SHP77 (cell line): ENCODE measurements around the gene GPR17.

Experiments used
- DNase-seq, 2 experiments: peaks; one replicate each; lab custom pipeline; 2025; lab: John Stamatoyannopoulos, UW

The GPR17 gene

GRCh38 chr2:127654838-127655175 is 8.9 kb downstream of the GPR17 start:
- no peak for DNase-seq

- no peak for DNase-seq
Measured at GRCh38 chr2:127655209-127656073, 9.5 kb downstream of the GPR17 start.

GRCh38 chr2:127656569-127657231 is 10.7 kb downstream of the GPR17 start:
- no peak for DNase-seq

GRCh38 chr2:127657232-127657595 is 11.3 kb downstream of the GPR17 start:
- DNase-seq: no peak

- no peak for DNase-seq
Measured at GRCh38 chr2:127658146-127658545, 12.2 kb downstream of the GPR17 start.

GRCh38 chr2:127658641-127659407 is 12.9 kb downstream of the GPR17 start:
- DNase-seq: no peak

- DNase-seq: no peak
Measured at GRCh38 chr2:127659408-127660290, 13.7 kb downstream of the GPR17 start.

- no peak for DNase-seq
Measured at GRCh38 chr2:127660291-127660578, 14.3 kb downstream of the GPR17 start.

- no peak for DNase-seq
Measured at GRCh38 chr2:127661072-127661649, 15.2 kb downstream of the GPR17 start.

GRCh38 chr2:127661949-127662510 is 16.1 kb downstream of the GPR17 start:
- no peak for DNase-seq

- no peak for DNase-seq
Measured at GRCh38 chr2:127662937-127663565, 17.1 kb downstream of the GPR17 start.

- DNase-seq: no peak
Measured at GRCh38 chr2:127663566-127664064, 17.7 kb downstream of the GPR17 start.

- no peak for DNase-seq
Measured at GRCh38 chr2:127664065-127664894, 18.3 kb downstream of the GPR17 start.

GRCh38 chr2:127664895-127665225 is 18.9 kb downstream of the GPR17 start:
- no peak for DNase-seq

GRCh38 chr2:127665267-127665893 is 19.4 kb downstream of the GPR17 start:
- DNase-seq: no peak

GRCh38 chr2:127669056-127669455 is 23.1 kb downstream of the GPR17 start:
- DNase-seq: no peak

GRCh38 chr2:127670055-127670956 is 24.4 kb downstream of the GPR17 start:
- DNase-seq: no peak

GRCh38 chr2:127670957-127671290 is 25.0 kb downstream of the GPR17 start:
- DNase-seq: no peak
